AG04449 (cell line): Measurements from ENCODE around the gene PCDHA10.
"Not testable (repeated sequence)": the region's sequence is repeated elsewhere in the genome, so short reads cannot be mapped to it uniquely, and the experiment has no call there.

Source experiments
- CTCF ChIA-PET: fragments of 350-600 bp; formaldehyde crosslinking; extraction: SDS; loops from one replicate; lab custom pipeline; 2021; ENCODE audit warnings: antibody characterized with exemption; lab: Yijun Ruan, JAX
- POLR2A ChIA-PET: fragments of 400-600, 350-600 bp; formaldehyde crosslinking; extraction: SDS; loops from one replicate; lab custom pipeline; 2020; ENCODE audit warnings: antibody characterized with exemption, inconsistent platforms; lab: Yijun Ruan, JAX
- DNase-seq: peaks from one replicate; pipeline ENCODE4 v3.0.0-alpha.2; 2010; ENCODE audit warnings: low read depth, low spot score
- H3K4me3 ChIP-seq: 2 replicates; pipeline ENCODE4 v1.5.1; 2011; ENCODE audit warnings: low read depth, mild to moderate bottlenecking, control low read depth, low read length
- TF ChIP-seq, protein P1 (sequence below): IDR thresholded peaks from one replicate; pipeline ENCODE4 v1.5.1; 2011; ENCODE audit warnings: mild to moderate bottlenecking, moderate library complexity, low read length, control low read depth, inconsistent platforms; ENCODE audit not compliant: insufficient read depth; ENCODE audit errors: missing control alignments

Gene PCDHA10

DNA sequence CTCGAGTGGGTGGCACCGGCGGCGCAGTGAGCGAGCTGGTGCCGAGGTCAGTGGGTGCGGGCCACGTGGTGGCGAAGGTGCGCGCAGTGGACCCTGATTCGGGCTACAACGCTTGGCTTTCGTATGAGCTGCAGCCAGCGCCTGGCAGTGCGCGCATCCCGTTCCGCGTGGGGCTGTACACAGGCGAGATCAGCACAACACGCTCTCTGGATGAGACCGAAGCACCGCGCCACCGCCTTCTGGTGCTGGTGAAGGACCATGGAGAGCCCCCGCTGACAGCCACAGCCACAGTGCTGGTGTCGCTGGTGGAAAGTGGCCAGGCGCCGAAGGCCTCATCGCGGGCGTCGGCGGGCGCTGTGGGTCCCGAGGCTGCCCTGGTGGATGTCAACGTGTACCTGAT is 32.2 kb upstream of the PCDHA10 start:
- CTCF ChIA-PET = no interaction called here

DNA sequence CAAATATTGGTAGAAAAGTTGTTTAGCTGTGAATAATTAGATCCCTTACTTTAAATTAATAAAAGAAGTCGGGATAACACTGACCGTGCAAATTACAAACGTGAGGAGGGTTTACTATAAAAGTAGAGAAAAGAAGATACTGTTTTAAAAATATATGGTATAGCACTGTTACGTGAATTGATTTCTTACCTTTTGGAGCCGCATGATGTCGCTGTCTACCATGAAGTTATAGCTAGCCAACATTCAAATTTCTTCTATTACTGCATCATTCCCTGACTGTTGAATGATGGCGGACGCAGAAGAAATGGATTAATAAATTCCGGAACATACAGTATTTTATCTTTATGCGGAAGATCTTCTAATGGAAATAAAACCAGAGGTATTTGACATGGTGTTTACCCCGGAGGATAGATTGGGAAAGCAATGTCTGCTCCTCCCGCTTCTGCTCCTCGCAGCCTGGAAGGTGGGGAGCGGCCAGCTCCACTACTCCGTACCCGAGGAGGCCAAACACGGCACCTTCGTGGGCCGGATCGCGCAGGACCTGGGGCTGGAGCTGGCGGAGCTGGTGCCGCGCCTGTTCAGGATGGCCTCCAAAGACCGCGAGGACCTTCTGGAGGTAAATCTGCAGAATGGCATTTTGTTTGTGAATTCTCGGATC is 27.9 kb upstream of the PCDHA10 start, which contains the start of gene PCDHA6:
TSS of gene PCDHA6 (plus strand) at position 257 of the 658 bp plus-strand sequence. CDS start at position 389, 132 bp downstream.
- POLR2A ChIA-PET = no interaction called here
- no peak within 1 kb of the TSS; the same call in 1 of the 2 replicates for H3K4me3 ChIP-seq
- no peak for DNase-seq
- TF ChIP-seq, protein P1, sequence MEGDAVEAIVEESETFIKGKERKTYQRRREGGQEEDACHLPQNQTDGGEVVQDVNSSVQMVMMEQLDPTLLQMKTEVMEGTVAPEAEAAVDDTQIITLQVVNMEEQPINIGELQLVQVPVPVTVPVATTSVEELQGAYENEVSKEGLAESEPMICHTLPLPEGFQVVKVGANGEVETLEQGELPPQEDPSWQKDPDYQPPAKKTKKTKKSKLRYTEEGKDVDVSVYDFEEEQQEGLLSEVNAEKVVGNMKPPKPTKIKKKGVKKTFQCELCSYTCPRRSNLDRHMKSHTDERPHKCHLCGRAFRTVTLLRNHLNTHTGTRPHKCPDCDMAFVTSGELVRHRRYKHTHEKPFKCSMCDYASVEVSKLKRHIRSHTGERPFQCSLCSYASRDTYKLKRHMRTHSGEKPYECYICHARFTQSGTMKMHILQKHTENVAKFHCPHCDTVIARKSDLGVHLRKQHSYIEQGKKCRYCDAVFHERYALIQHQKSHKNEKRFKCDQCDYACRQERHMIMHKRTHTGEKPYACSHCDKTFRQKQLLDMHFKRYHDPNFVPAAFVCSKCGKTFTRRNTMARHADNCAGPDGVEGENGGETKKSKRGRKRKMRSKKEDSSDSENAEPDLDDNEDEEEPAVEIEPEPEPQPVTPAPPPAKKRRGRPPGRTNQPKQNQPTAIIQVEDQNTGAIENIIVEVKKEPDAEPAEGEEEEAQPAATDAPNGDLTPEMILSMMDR = no peak
- CTCF ChIA-PET = no interaction called here

More for the DNA sequence above, 32.2 kb upstream of the PCDHA10 start:
- TF ChIP-seq, protein P1 = no peak
- DNase-seq = no peak
- POLR2A ChIA-PET = no interaction called here
- no peak overlapping the region for H3K4me3 ChIP-seq

- CTCF ChIA-PET = no interaction called here
- POLR2A ChIA-PET = no interaction called here
- TF ChIP-seq, protein P1 = no peak
- no peak overlapping the region for H3K4me3 ChIP-seq
- DNase-seq = no peak
These were observed 27.3 kb upstream of the PCDHA10 start for GRCh38 chr5:140828362-140828737.

GRCh38 chr5:140829511-140830501 is 25.9 kb upstream of the PCDHA10 start:
- H3K4me3 ChIP-seq, CTCF ChIA-PET, POLR2A ChIA-PET, DNase-seq: not testable (repeated sequence)

DNA sequence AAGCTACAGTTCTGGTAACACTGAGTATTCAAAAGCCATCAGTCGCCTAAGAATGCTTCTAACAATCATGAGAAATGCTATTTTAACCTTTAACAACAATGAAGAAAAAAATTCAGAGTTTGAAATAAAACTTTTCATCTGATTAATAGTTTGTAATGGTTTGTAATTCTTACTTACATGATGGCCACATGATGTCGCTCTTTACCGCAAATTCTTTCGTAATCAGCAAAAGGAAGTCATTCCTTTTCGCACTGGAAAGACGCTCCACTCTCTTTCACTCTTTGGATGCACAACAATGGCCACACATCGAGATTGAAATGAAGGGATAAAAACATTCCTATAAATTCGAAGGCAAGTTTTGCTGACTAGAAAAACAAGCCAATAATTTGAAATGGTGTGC is 21.7 kb upstream of the PCDHA10 start, which contains the start of gene PCDHA7:
TSS of gene PCDHA7 (plus strand) at position 277 of the 400 bp plus-strand sequence. CDS start at position 392, 115 bp downstream.
- no peak for DNase-seq
- TF ChIP-seq, protein P1 = no peak
- CTCF ChIA-PET = no interaction called here
- no peak within 1 kb of the TSS; the same call in 1 of the 2 replicates for H3K4me3 ChIP-seq
- POLR2A ChIA-PET = no interaction called here

DNA sequence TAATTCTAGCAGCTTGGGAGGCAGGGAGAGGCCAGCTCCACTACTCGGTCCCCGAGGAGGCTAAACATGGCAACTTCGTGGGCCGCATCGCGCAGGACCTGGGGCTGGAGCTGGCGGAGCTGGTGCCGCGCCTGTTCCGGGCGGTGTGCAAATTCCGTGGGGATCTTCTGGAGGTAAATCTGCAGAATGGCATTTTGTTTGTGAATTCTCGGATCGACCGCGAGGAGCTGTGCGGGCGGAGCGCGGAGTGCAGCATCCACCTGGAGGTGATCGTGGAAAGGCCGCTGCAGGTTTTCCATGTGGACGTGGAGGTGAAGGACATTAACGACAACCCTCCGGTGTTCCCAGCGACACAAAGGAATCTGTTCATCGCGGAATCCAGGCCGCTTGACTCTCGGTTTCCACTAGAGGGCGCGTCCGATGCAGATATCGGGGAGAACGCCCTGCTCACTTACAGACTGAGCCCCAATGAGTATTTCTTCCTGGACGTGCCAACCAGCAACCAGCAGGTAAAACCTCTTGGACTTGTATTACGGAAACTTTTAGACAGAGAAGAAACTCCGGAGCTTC is 21.2 kb upstream of the PCDHA10 start:
- DNase-seq, H3K4me3 ChIP-seq, POLR2A ChIA-PET, CTCF ChIA-PET: not testable (repeated sequence)
